Ascending aorta (tissue), 2 donors: ENCODE results near the gene NADSYN1. TPM values are rescaled to one million over a fixed set of nuclear protein-coding genes. Genes with fewer than 3 reads are reported as not detected.
"Not testable (repeated sequence)": the region's sequence is repeated elsewhere in the genome, so short reads cannot be mapped to it uniquely, and the experiment has no call there.

ENCODE experiments used
- DNase-seq, 2 donors: peaks; one replicate each; pipeline ENCODE4 v3.0.0-alpha.2; 2019; ENCODE audit warnings: low spot score in 2 of 2
- H3K27ac ChIP-seq, 2 donors: fragments of 200-600 bp; sonication (generic); one replicate each; pipeline ENCODE4 v1.5.1; 2016 to 2017; ENCODE audit warnings: mild to moderate bottlenecking in 1 of 2
- H3K27me3 ChIP-seq: fragments of 200-600 bp; sonication (generic); one replicate; pipeline ENCODE4 v1.5.1; 2017
- H3K36me3 ChIP-seq, 2 donors: fragments of 200-600 bp; sonication (generic); one replicate each; pipeline ENCODE4 v1.5.1; 2016
- H3K4me1 ChIP-seq, 2 donors: fragments of 200-600 bp; sonication (generic); one replicate each; pipeline ENCODE4 v1.5.1; 2016 to 2017; ENCODE audit warnings: mild to moderate bottlenecking in 1 of 2
- H3K4me3 ChIP-seq, 2 donors: fragments of 200-600 bp; sonication (generic); one replicate each; pipeline ENCODE4 v1.5.1; 2016 to 2017; ENCODE audit warnings: mild to moderate bottlenecking in 1 of 2
- H3K9me3 ChIP-seq, 2 donors: fragments of 200-600 bp; sonication (generic); one replicate each; pipeline ENCODE4 v1.5.1; 2016
- CTCF ChIP-seq, 3 experiments: fragments of 200-600 bp in 2 of 3; fragments of 450-650 bp in 1 of 3; sonication (generic) in 2 of 3; IDR thresholded peaks; one replicate each; pipeline ENCODE4 v1.5.1; 2016 to 2019; ENCODE audit warnings: antibody characterized with exemption in 3 of 3, mild to moderate bottlenecking in 1 of 3, moderate library complexity in 1 of 3
- intact Hi-C: fragments of 100-400 bp; cut with DNase I; formaldehyde crosslinking; loops from one replicate; pipeline ENCODE4 v1.15.1; 2023
- total RNA-seq: library from RNA; depleted of rRNA; stranded (reverse); fragments of >200 nt; gene quantifications from one replicate; pipeline ENCODE4 v1.1.0, GENCODE V29; 2016

The NADSYN1 gene
- total RNA-seq, 1 donor from 2014 or later, result 33.3 TPM

GRCh38 chr11:71538666-71538990 lies 85.6 kb downstream of the NADSYN1 start:
- H3K27ac ChIP-seq, result no peak overlapping the region
- H3K27me3 ChIP-seq, result no peaks in the 10 kb centered on the region
- no peak for TF ChIP-seq CTCF (IDR thresholded peaks at IDR 0.05)
- no peaks in the 10 kb centered on the region for H3K4me1 ChIP-seq
- no peaks in the 10 kb centered on the region for H3K9me3 ChIP-seq
- H3K36me3 ChIP-seq, result no peaks in the 10 kb centered on the region
- DNase-seq, result no peak
- intact Hi-C loops, result no loop called here
- H3K4me3 ChIP-seq, result no peak overlapping the region

- Histone ChIP-seq H3K27ac (no peak overlapping the region), H3K9me3 (no peaks in the 10 kb centered on the region), H3K36me3 (no peaks in the 10 kb centered on the region), H3K27me3 (no peaks in the 10 kb centered on the region), H3K4me1 (no peaks in the 10 kb centered on the region), H3K4me3 (no peak overlapping the region)
- intact Hi-C loops, result no loop called here
- no peak for TF ChIP-seq CTCF (IDR thresholded peaks at IDR 0.05)
- no peak for DNase-seq
Measured at GRCh38 chr11:71539017-71539416, 86.0 kb downstream of the NADSYN1 start.

GRCh38 chr11:71539971-71540370 lies 87.0 kb downstream of the NADSYN1 start:
- H3K27ac ChIP-seq, H3K36me3 ChIP-seq, H3K9me3 ChIP-seq, H3K27me3 ChIP-seq, H3K4me3 ChIP-seq, H3K4me1 ChIP-seq, intact Hi-C loops, DNase-seq: not testable (repeated sequence)

GRCh38 chr11:71540521-71541304 lies 87.7 kb downstream of the NADSYN1 start:
- intact Hi-C loops, H3K36me3 ChIP-seq: not testable (repeated sequence)

GRCh38 chr11:71542382-71542781 lies 89.4 kb downstream of the NADSYN1 start:
- Histone ChIP-seq H3K27ac (no peak overlapping the region), H3K36me3 (no peaks in the 10 kb centered on the region), H3K27me3 (no peaks in the 10 kb centered on the region), H3K9me3 (no peaks in the 10 kb centered on the region), H3K4me3 (no peak overlapping the region), H3K4me1 (no peaks in the 10 kb centered on the region)
- no peak for TF ChIP-seq CTCF (IDR thresholded peaks at IDR 0.05)
- DNase-seq, result no peak
- intact Hi-C loops, result no loop called here

More at GRCh38 chr11:71540521-71541304, 87.7 kb downstream of the NADSYN1 start:
- not testable (repeated sequence) for H3K4me1 ChIP-seq, H3K27me3 ChIP-seq, H3K9me3 ChIP-seq, H3K27ac ChIP-seq, H3K4me3 ChIP-seq, DNase-seq

- intact Hi-C loops, result no loop called here
- Histone ChIP-seq H3K27ac (no peak overlapping the region), H3K4me1 (no peaks in the 10 kb centered on the region), H3K4me3 (no peak overlapping the region), H3K36me3 (no peaks in the 10 kb centered on the region), H3K9me3 (no peaks in the 10 kb centered on the region), H3K27me3 (no peaks in the 10 kb centered on the region)
- no peak for DNase-seq
- no peak for TF ChIP-seq CTCF (IDR thresholded peaks at IDR 0.05)
Measured at GRCh38 chr11:71542879-71543777, 90.1 kb downstream of the NADSYN1 start.
